GM12873 (cell line): ENCODE data around the gene COX8C.

Source experiments
- TF ChIP-seq, protein P1 (sequence below): IDR thresholded peaks from 2 replicates; pipeline ENCODE4 v1.5.1; 2012; ENCODE audit warnings: low read depth, mild to moderate bottlenecking, moderate library complexity, low read length, control low read depth; ENCODE audit not compliant: insufficient read depth; ENCODE audit errors: missing control alignments

COX8C gene

DNA sequence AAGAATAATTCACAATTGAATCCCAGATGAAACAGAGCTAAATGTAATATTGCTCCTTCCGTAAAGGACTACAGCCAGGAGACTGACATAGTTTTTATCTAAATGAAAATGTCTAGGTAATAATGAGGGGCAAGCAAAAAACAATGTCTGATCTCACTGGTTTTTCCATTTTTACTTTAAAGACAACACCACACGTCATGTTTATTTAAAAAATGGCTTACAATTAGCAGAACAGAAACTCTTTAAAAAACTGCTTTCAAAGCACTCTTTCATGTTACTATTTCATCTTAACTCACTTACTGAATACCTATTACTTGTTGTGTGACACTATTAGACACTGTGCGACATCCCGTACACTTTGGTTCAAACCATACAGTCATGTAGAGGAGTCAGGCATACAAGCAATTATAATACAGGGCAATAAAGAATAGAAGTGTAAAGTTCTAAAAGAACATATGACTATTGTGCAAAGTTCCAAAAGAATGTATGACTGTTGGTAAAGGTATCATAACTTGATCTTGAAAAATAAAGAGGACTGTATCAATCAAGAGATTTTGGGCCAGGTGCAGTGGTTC is 23.3 kb upstream of the COX8C start:
- TF ChIP-seq, protein P1, sequence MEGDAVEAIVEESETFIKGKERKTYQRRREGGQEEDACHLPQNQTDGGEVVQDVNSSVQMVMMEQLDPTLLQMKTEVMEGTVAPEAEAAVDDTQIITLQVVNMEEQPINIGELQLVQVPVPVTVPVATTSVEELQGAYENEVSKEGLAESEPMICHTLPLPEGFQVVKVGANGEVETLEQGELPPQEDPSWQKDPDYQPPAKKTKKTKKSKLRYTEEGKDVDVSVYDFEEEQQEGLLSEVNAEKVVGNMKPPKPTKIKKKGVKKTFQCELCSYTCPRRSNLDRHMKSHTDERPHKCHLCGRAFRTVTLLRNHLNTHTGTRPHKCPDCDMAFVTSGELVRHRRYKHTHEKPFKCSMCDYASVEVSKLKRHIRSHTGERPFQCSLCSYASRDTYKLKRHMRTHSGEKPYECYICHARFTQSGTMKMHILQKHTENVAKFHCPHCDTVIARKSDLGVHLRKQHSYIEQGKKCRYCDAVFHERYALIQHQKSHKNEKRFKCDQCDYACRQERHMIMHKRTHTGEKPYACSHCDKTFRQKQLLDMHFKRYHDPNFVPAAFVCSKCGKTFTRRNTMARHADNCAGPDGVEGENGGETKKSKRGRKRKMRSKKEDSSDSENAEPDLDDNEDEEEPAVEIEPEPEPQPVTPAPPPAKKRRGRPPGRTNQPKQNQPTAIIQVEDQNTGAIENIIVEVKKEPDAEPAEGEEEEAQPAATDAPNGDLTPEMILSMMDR = no peak

DNA sequence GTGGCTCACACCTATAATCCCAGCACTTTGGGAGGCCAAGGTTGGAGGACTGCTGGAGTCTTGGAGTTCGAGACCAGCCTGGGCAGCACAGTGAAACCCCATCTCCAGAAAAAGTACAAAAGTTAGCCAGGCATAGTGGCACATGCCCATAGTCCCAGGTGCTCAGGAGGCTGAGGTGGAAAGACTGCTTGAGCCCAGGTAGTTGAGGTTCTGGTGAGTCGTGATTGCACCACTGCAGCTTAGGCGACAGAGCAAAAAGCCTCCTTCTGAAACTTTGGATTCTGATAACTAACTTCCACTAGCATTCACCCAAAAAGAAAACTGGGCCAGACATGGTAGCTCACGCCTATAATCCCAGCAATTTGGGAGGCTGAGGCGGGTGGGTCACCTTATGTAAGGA is 20.8 kb upstream of the COX8C start:
- TF ChIP-seq, protein P1 = no peak

DNA sequence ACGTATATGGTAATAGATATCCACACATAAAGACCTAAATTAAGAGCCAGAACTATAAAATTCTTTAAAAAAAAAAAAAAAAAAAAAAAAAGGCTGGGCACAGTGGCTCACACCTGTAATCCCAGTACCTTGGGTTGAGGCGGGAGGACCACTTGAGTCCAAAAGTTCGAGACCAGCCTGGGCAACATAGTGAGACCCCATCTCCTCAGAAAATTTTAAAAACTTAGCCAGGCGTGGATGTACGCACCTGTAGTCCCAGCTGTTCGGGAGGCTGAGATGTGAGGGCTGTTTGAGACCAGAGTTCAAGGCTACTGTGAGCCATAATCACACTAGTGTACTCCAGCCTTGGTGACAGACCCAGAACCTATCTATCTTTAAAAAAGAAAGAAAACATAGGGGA is 18.4 kb upstream of the COX8C start:
- TF ChIP-seq, protein P1 = no peak

DNA sequence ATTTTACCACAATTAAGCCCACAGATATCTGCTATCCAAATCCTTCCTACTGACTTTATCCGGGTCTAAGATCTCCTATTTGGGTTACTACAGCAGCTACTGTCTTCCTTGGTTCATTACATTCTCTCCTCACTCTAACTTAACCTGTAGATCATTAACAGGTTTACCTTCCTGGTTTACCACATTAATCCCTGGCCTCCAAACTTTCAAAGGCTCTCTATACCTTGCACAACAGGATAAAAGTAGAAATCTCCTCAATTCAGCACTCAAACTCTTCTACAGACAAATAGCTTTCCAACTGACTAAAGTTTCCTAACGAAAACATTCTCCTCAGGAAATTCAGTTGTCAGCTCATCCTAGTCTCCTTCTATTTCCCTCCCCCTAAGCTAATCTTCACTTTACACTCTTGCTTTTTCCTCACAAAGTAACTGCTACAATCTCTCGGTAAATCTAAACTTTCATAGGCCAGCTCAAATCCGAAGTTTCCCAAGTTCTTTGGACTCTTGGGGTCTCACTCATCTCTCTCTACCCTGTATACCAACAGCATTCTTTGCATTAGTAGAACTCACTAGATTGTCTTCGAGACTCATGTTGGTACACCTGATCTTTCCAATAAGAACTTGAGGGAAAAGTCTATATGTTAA is 16.9 kb upstream of the COX8C start:
- TF ChIP-seq, protein P1 = no peak

DNA sequence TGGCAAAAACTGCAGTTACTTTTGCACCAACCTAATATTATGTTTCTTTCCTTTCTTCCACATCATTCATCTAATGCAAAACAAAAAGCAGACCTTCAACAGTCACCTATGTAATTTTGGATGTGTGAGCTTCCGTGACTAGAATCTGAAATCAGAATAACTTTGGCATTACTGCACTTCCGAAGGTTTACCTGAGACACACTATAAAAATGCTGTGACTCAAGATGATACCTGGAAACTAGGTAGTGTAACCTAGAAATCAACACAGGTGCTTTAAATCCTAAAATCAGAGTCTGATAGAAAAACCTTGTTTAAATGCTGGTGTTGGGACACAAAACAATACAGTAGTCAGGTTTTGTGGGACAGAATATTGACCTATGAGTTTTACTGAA is 16.4 kb upstream of the COX8C start:
- TF ChIP-seq, protein P1 = no peak

DNA sequence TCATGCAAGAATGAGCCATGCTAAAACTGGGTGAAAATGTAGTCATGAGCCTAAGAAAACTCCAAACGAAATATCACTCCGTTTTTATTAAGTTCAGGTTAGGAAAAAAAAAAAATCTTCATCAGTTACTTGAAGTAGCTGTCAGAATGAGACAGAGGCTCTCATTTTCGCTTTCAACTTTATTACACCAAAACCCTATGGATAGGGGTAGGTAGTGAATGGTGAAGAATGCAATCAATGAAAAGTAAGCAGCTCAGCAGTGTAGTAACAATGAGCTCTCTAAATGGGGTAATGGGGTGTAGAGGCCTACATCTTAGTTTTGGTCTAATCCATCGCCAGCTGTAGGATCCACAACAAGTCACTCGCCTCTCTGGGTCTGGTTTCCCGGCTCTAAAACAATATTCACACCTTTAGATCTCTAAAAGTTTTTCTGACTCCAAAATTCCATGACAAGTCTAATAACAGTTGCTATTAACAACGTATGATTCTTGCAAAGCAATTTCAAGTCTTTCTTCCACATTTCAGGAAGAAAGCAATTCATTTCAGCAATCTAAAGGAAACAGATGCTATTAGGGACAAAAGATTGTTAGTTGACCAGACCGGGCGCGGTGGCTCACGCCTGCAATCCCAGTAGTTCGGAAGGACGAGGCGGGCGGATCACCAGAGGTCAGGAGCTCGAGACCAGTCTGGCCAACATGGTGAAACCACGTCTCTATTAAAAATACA is 15.8 kb upstream of the COX8C start:
- TF ChIP-seq, protein P1 = no peak

DNA sequence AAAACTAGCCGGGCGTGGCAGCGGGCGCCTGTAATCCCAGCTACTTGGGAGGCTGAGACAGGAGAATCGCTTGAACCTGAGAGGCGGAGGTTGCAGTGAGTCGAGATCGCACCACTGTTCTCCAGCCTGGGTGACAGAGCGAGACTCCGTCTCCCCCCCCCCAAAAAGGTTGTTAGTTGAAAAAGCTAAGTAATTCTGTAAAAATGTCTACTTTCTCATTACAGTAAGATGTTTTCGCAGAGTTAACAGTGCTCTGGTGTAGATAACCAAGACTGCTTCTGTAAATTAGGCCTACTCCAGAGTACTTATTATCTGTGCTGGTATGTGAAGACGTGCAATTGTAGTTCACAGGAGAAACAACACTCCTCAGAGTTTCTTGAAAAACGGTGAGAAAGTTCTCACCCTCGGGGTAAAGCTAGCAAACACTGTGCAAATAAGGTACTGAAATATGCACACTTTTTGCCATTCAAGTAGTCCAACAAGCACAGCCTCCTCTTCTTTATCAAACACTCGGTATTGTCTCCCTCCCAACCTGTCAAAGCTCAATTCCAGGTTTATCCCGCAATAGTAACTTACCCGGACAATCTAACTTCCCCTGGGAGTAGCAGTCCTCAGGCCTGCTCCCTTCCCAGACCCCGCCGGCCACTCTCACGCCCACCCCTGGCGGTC is 15.1 kb upstream of the COX8C start:
- TF ChIP-seq, protein P1 = no peak
